Endodermal cell (in vitro differentiated cells): ENCODE data around the gene RCSD1. TPM values are rescaled to one million over a fixed set of nuclear protein-coding genes. Genes with fewer than 3 reads are reported as not detected.

ENCODE experiments used
- DNase-seq: peaks from one replicate; pipeline ENCODE4 v3.0.0-alpha.2; 2017
- H3K27ac ChIP-seq: 2 replicates; pipeline ENCODE4 v1.5.1; 2013; ENCODE audit warnings: mild to moderate bottlenecking, low read depth, low read length, moderate library complexity
- H3K27me3 ChIP-seq: 2 replicates; pipeline ENCODE4 v1.6.1; 2013; ENCODE audit warnings: mild to moderate bottlenecking, low read length, moderate library complexity; ENCODE audit not compliant: insufficient read depth, control insufficient read depth, poor library complexity, severe bottlenecking
- H3K36me3 ChIP-seq: 2 replicates; pipeline ENCODE4 v1.7.0; 2013; ENCODE audit warnings: mild to moderate bottlenecking, low read length, moderate library complexity; ENCODE audit not compliant: control insufficient read depth, insufficient read depth
- H3K4me1 ChIP-seq: one replicate; pipeline ENCODE4 v1.7.0; 2013; ENCODE audit warnings: low read length; ENCODE audit not compliant: control insufficient read depth, insufficient read depth
- H3K4me3 ChIP-seq: 2 replicates; pipeline ENCODE4 v1.5.1; 2013; ENCODE audit warnings: mild to moderate bottlenecking, low read length, moderate library complexity
- H3K9ac ChIP-seq: 2 replicates; pipeline ENCODE4 v1.6.1; 2013; ENCODE audit warnings: mild to moderate bottlenecking, low read length, moderate library complexity; ENCODE audit not compliant: poor library complexity, severe bottlenecking; ENCODE audit errors: extremely low read depth
- H3K9me3 ChIP-seq: 2 replicates; pipeline ENCODE4 v1.6.1; 2013; ENCODE audit warnings: mild to moderate bottlenecking, low read length, moderate library complexity; ENCODE audit not compliant: control insufficient read depth
- H3K27ac Mint-ChIP-seq: 2 replicates; pipeline ENCODE4 v1.8.0; 2020; ENCODE audit warnings: mixed read lengths
- H3K27me3 Mint-ChIP-seq: 2 replicates; pipeline ENCODE4 v1.8.0; 2021; ENCODE audit warnings: mild to moderate bottlenecking, mixed read lengths; ENCODE audit not compliant: insufficient read depth
- H3K36me3 Mint-ChIP-seq: 2 replicates; pipeline ENCODE4 v1.8.0; 2020; ENCODE audit warnings: low read depth, mixed read lengths
- H3K4me1 Mint-ChIP-seq: 2 replicates; pipeline ENCODE4 v1.8.0; 2020; ENCODE audit warnings: mixed read lengths
- H3K4me3 Mint-ChIP-seq: 2 replicates; pipeline ENCODE4 v1.8.0; 2020; ENCODE audit warnings: mild to moderate bottlenecking, moderate library complexity, mixed read lengths
- H3K9me3 Mint-ChIP-seq: 2 replicates; pipeline ENCODE4 v1.8.0; 2020; ENCODE audit warnings: mild to moderate bottlenecking, mixed read lengths
- CTCF ChIP-seq: fragments of 200-600 bp; sonication (generic); conservative IDR thresholded peaks from 2 replicates; pipeline ENCODE4 v1.5.0; 2021; ENCODE audit warnings: antibody characterized with exemption, mild to moderate bottlenecking
- WGBS, 2 experiments: methylation state at CpG; one replicate each; pipeline versions ENCODE4 v1.1.5 to v1.1.7; 2013; ENCODE audit warnings: missing lambda C conversion rate in 2 of 2, mixed read lengths in 1 of 2; ENCODE audit not compliant: insufficient coverage in 1 of 2, insufficient read length in 1 of 2; 5-methylcytosine and 5-hydroxymethylcytosine counted together
- total RNA-seq, 2 donors: library from RNA; stranded (reverse); fragmentation: NEBNext Ultra II Directional in 1 of 2; extraction: Animal tissue kit (Norgen Biotek cat#: 25700) in 1 of 2; gene quantifications; 2 replicates in 1 of 2; 3 replicates in 1 of 2; pipeline ENCODE4 v1.2.1, GENCODE V29; 2021

RCSD1 gene
- total RNA-seq, 2 donors from 2014 or later = 0.11 to 0.29 TPM

GRCh38 chr1:167681451-167682098 is 51.5 kb downstream of the RCSD1 start:
- Mint-ChIP-seq H3K27ac (no peak overlapping the region), H3K36me3 (no peaks in the 10 kb centered on the region), H3K4me1 (peaks cover 26% of the 10 kb centered on the region), H3K4me3 (no peak overlapping the region), H3K27me3 (no peaks in the 10 kb centered on the region), H3K9me3 (no peaks in the 10 kb centered on the region)
- TF ChIP-seq CTCF = no peak
- Histone ChIP-seq H3K27ac (no peak overlapping the region), H3K27me3 (no peaks in the 10 kb centered on the region), H3K9me3 (no peaks in the 10 kb centered on the region), H3K9ac (no peak overlapping the region), H3K36me3 (no peaks in the 10 kb centered on the region), H3K4me1 (peaks cover 9% of the 10 kb centered on the region), H3K4me3 (no peak overlapping the region)
- 89 to 100% methylated on average over 2 to 5 of the region's 5 CpGs for WGBS, 2 experiments
- DNase-seq = no peak

- DNase-seq = no peak
- H3K4me3 ChIP-seq = no peak overlapping the region
- WGBS, 2 experiments = 89 to 90% methylated on average over 6 of the region's 6 CpGs
- H3K4me1 ChIP-seq = no peaks in the 10 kb centered on the region
- H3K9me3 Mint-ChIP-seq = no peaks in the 10 kb centered on the region
- no peak overlapping the region for H3K9ac ChIP-seq
- H3K9me3 ChIP-seq = no peaks in the 10 kb centered on the region
- TF ChIP-seq CTCF = no peak
- H3K4me1 Mint-ChIP-seq = peaks cover 25% of the 10 kb centered on the region
- H3K27me3 ChIP-seq = no peaks in the 10 kb centered on the region
- no peaks in the 10 kb centered on the region for H3K36me3 Mint-ChIP-seq
- H3K27me3 Mint-ChIP-seq = no peaks in the 10 kb centered on the region
- no peak overlapping the region for H3K4me3 Mint-ChIP-seq
- H3K36me3 ChIP-seq = no peaks in the 10 kb centered on the region
- H3K27ac Mint-ChIP-seq = no peak overlapping the region
- no peak overlapping the region for H3K27ac ChIP-seq
Observed at GRCh38 chr1:167683226-167683625, 53.2 kb downstream of the RCSD1 start.

- Mint-ChIP-seq H3K27me3 (no peaks in the 10 kb centered on the region), H3K9me3 (no peaks in the 10 kb centered on the region), H3K27ac (peak overlapping the region; percentile 15), H3K36me3 (no peaks in the 10 kb centered on the region), H3K4me3 (no peak overlapping the region), H3K4me1 (peaks cover 25% of the 10 kb centered on the region)
- Histone ChIP-seq H3K9me3 (no peaks in the 10 kb centered on the region), H3K27me3 (no peaks in the 10 kb centered on the region), H3K4me3 (peak overlapping the region; percentile 36), H3K27ac (no peak overlapping the region), H3K4me1 (no peaks in the 10 kb centered on the region), H3K36me3 (no peaks in the 10 kb centered on the region), H3K9ac (no peak overlapping the region)
- 48 to 61% methylated on average over 8 to 15 of the region's 15 CpGs for WGBS, 2 experiments
- TF ChIP-seq CTCF = peak; percentile 23
- DNase-seq = peak; percentile 91
Observed at GRCh38 chr1:167683641-167684502, 53.8 kb downstream of the RCSD1 start.
